GM19468 (cell line): ENCODE data around the gene RNFT2.
"Not testable (repeated sequence)": the region's sequence is repeated elsewhere in the genome, so short reads cannot be mapped to it uniquely, and the experiment has no call there.

Source experiments
- ATAC-seq: cut with Tn5 transposase; IDR thresholded peaks from one replicate; pipeline ENCODE4 v1.9.1; 2021; ENCODE audit warnings: mild to moderate bottlenecking, moderate library complexity, moderate number of reproducible peaks; ENCODE audit not compliant: unreplicated experiment; ENCODE audit errors: extremely low read depth

Gene RNFT2

DNA sequence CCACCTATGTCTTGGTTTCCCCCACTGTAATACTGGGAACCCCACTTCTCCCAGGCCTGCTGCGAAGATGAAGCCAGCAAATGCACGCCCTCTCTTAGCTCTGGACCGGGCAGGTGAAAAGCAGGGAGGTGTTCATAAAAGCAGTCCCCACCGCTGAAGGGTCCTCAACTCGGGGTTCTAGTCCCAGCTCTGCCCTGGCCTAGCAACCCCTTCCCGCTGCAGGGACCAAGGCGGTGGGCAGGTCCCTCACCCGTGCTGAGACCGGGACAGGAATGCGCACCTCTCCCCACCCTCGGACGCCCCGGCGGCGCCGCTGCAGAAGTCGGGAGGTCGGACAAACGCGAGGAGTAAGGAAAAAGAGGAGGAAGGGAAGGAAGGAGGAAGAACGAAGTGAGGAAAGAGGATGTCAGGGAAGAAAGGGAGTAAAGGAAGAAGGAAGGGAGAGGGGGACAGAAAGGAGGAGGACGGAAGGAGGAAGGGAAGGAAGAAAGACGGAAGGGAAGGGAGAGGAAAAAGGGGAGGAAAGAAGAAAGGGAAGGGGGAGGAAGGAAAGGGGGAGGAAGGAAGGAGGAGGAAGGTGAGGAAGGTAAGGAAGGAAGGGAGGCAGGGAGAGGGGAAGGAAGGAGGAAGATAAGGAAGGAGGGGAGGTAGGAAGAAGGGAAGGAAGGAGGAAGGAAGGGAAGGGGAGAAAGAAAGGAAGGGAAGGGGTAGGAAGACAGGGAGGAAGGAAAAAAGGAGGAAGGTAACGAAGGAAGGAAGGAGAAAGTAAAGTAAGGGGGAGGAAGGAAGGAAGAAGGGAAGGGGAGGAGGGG lies 947 bp upstream of the RNFT2 start:
- no peak for ATAC-seq

- no peak for ATAC-seq
Measured at GRCh38 chr12:116739381-116739887, 1.3 kb downstream of the RNFT2 start.

GRCh38 chr12:116742787-116743186 lies 4.7 kb downstream of the RNFT2 start:
- not testable (repeated sequence) for ATAC-seq

- no peak for ATAC-seq
Measured at GRCh38 chr12:116744766-116745165, 6.7 kb downstream of the RNFT2 start.

GRCh38 chr12:116745554-116745953 lies 7.4 kb downstream of the RNFT2 start:
- ATAC-seq, result no peak

DNA sequence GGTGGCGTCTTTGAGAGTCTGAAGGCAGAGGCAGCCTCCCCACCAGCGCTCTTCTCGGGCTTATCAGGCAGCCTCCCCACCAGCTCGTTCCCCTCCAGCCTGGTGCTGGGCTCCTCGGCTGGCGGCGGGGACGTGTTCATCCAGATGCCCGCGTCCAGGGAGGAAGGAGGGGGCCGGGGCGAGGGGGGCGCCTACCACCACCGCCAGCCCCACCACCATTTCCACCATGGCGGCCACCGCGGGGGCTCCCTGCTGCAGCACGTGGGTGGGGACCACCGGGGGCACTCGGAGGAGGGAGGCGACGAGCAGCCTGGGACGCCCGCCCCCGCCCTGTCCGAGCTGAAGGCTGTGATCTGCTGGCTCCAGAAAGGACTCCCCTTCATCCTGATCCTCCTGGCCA lies 11.8 kb downstream of the RNFT2 start:
- no peak for ATAC-seq

DNA sequence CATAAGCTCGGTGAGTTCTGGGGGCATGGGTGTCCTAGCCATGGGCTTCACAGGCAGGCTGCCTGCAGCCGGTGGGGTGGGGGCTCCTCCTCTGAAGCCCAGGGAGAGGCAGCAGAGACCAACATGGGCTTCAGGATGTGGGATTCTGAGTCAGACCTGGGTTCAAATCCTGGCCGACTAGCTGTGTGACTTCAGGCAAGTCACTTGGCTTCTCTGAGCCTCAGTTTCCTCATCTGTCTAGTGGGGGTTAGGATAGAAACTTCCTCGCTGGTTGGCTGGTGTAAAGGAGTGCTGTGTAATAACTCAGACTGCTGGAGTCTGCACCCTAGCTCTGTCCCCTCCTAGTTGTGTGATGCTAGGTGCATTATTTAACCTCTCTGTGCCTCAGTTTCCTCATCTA lies 12.2 kb downstream of the RNFT2 start:
- ATAC-seq, result no peak

- ATAC-seq, result not testable (repeated sequence)
Measured at GRCh38 chr12:116754097-116754496, 16.0 kb downstream of the RNFT2 start.

DNA sequence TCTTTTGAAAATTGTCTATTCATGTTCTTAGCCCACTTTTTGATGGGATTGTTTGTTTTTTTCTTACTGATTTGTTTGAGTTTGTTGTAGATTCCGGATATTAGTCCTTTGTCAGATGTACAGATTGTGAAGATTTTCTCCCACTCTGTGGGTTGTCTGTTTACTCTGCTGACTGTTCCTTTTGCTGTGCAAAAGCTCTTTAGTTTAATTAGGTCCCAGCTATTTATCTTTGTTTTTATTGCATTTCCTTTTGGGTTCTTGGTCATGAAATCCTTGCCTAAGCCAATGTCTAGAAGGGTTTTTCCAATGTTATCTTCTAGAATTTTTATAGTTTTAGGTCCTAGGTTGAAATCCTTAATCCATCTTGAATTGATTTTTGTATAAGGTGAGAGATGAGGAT lies 16.7 kb downstream of the RNFT2 start:
- not testable (repeated sequence) for ATAC-seq

GRCh38 chr12:116759783-116760621 lies 21.9 kb downstream of the RNFT2 start:
- ATAC-seq, result no peak

- no peak for ATAC-seq
Measured at GRCh38 chr12:116760622-116761020, 22.5 kb downstream of the RNFT2 start.

DNA sequence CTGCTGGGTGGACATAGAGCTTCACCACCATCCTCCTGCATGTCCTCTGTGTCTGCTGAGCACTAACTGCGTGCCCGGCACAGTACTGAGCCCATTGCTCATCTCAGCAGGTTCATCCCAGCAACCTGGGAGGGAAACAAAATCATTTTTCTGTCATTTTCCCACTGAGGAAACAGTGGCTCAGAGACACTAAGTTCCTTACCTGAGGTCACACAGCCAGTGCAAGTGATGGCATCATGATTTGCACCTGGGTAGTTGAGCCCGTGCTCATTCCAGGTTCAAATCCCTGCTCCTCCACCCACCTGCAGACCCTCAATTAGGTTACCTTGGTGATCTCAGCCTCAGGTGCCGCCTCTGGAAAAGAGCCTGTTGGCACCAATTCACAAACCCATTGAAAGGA lies 23.4 kb downstream of the RNFT2 start:
- ATAC-seq, result no peak

- no peak for ATAC-seq
Measured at GRCh38 chr12:116765271-116765670, 27.2 kb downstream of the RNFT2 start.

DNA sequence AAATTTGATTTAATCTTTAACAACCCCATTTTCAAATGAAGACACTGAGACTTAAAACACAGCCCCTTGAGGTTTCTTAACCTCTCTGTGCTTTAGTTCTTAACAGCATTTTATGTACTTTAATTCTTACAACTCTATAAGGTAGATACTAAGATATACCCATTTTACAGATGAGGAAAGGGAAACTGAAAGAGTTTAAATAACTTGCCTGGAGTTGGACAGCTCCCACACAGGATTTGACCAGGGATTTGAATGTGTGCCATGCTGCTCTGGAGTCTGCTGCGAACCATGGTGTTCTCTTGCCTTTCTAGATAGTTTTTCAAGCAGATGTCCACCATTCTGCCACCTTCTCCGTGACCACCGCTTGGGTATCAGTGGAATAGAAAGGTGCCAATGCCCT lies 28.2 kb downstream of the RNFT2 start:
- no peak for ATAC-seq

DNA sequence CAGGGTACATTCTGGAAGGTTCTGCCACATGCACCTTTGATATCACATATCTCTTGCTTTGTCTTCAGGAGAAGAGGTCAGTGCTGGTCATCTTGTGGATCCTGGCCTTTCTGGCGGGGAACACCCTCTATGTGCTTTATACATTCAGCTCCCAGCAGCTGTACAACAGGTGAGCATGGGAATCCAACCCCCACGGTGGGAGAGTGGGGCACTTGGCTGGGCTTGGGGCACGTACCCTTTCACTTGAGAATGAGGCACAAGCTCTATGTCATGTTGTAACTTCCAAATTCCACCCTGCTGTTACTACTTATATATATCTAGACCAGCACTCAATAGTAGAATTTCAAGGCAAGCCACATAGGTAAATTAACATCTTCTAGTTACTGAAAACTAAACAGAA lies 28.6 kb downstream of the RNFT2 start:
- ATAC-seq, result no peak

- ATAC-seq, result no peak
Measured at GRCh38 chr12:116771651-116772050, 33.5 kb downstream of the RNFT2 start.

DNA sequence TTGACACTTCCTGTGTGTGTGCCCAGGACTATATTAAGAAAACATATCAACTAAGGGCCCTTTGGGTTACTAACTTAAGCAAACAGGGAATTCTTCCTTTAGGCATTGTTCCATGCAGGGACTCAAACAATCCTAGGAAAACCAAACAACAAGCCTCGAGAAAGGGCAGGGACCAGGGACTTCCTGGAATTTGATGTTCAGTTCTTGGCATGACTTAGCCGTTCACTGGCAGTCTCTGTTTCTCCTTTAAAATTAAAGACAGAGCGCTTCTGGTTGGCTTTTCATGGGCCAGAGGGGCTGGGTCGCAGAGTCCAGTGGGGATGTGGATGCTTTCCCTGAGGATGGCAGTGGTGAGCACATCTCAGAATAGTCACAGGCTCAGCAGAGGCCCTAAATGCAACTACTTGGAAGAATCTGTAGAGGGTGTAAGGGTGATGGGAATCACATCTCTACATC lies 35.2 kb downstream of the RNFT2 start:
- ATAC-seq, result no peak

- ATAC-seq, result no peak
Measured at GRCh38 chr12:116774020-116774419, 35.9 kb downstream of the RNFT2 start.

DNA sequence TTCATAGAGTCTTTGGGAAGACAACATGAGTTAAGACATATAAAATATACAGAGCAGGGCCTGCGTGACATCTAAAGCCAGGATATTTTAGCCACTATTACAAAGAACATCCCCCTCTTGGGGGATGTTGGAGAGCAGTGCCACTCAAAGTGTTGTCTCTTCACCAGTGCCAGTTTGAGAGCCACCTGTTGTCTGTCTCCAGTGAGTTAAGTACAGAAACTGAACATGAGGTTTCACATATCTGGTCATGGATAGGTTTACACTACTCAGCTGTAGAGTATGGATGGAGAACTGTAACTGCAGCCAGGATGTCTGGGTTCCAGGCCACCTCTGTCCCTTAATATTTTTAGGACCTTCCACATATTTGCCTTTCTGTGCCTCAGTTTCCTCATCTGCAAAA lies 39.1 kb downstream of the RNFT2 start:
- no peak for ATAC-seq

- no peak for ATAC-seq
Measured at GRCh38 chr12:116779597-116779996, 41.5 kb downstream of the RNFT2 start.

- ATAC-seq, result no peak
Measured at GRCh38 chr12:116780942-116781341, 42.8 kb downstream of the RNFT2 start.
